Astrocyte (in vitro differentiated cells and primary cell): ENCODE data around the gene PDLIM1.

ENCODE experiments used
- CTCF ChIP-seq: IDR thresholded peaks from 2 replicates; pipeline ENCODE4 v1.5.1; 2011; ENCODE audit warnings: low read depth, mild to moderate bottlenecking, inconsistent platforms, low read length, moderate library complexity; ENCODE audit not compliant: insufficient read depth
- EZH2 ChIP-seq: IDR thresholded peaks from 2 replicates; pipeline ENCODE4 v1.6.1; 2012; ENCODE audit warnings: mild to moderate bottlenecking, low read length, inconsistent platforms; ENCODE audit not compliant: insufficient read depth

- no peak for TF ChIP-seq CTCF
- no peak for TF ChIP-seq EZH2
Observed at GRCh38 chr10:95289003-95289920, 1.5 kb downstream of the PDLIM1 start.
